ENCODE data around the gene FGFBP2. TPM values are rescaled to one million over a fixed set of nuclear protein-coding genes. Genes with fewer than 3 reads are reported as not detected.
A peak's percentile ranks its signal among the peaks of the same experiment; 100 is the strongest.
"Not testable (repeated sequence)": the region's sequence is repeated elsewhere in the genome, so short reads cannot be mapped to it uniquely, and the experiment has no call there.

FGFBP2 gene
- total RNA-seq, 2 experiments from 2014 or later = not detected

GRCh38 chr4:15920723-15921591, 42.0 kb downstream of the FGFBP2 start:
- DNase-seq = peak; percentile 23
- CTCF ChIA-PET = interaction anchor here (2.1 kb wide), 1 partner anchor 38 kb away, joined by 9 read pairs; no protein-coding TSS in a partner anchor
- Mint-ChIP-seq H3K9me3 (peaks cover 2% of the 10 kb centered on the region), H3K27me3 (ENCODE audit: low read depth) (peaks cover 2% of the 10 kb centered on the region), H3K27ac (no peak overlapping the region), H3K36me3 (ENCODE audit: low read depth) (no peaks in the 10 kb centered on the region), H3K4me1 (ENCODE audit: low read depth) (no peaks in the 10 kb centered on the region), H3K4me3 (no peak overlapping the region)
- intact Hi-C loops (cut with micrococcal nuclease) = no loop called here

- Mint-ChIP-seq H3K27ac (no peak overlapping the region), H3K27me3 (ENCODE audit: low read depth) (peaks cover 2% of the 10 kb centered on the region), H3K9me3 (peaks cover 5% of the 10 kb centered on the region), H3K36me3 (ENCODE audit: low read depth) (no peaks in the 10 kb centered on the region), H3K4me3 (no peak overlapping the region), H3K4me1 (ENCODE audit: low read depth) (no peaks in the 10 kb centered on the region)
- intact Hi-C loops (cut with micrococcal nuclease) = no loop called here
- no peak for DNase-seq
- CTCF ChIA-PET = interaction anchor here (1.1 kb wide), 1 partner anchor 193 kb away, joined by 3 read pairs; no protein-coding TSS in a partner anchor
Observed at GRCh38 chr4:15918484-15919129, 44.4 kb downstream of the FGFBP2 start.

GRCh38 chr4:15917297-15917696, 45.7 kb downstream of the FGFBP2 start:
- Mint-ChIP-seq H3K4me1 (ENCODE audit: low read depth) (no peaks in the 10 kb centered on the region), H3K27me3 (ENCODE audit: low read depth) (peaks cover 2% of the 10 kb centered on the region), H3K9me3 (peaks cover 5% of the 10 kb centered on the region), H3K36me3 (ENCODE audit: low read depth) (no peaks in the 10 kb centered on the region), H3K27ac (no peak overlapping the region), H3K4me3 (no peak overlapping the region)
- no peak for DNase-seq
- intact Hi-C loops (cut with micrococcal nuclease) = no loop called here
- CTCF ChIA-PET = interaction anchor here (0.7 kb wide), 1 partner anchor 110 kb away, joined by 3 read pairs; no protein-coding TSS in a partner anchor

GRCh38 chr4:15916358-15916757, 46.6 kb downstream of the FGFBP2 start:
- intact Hi-C loops (cut with micrococcal nuclease); DNase-seq; H3K4me3 Mint-ChIP-seq; H3K36me3 Mint-ChIP-seq (ENCODE audit: low read depth); H3K27me3 Mint-ChIP-seq (ENCODE audit: low read depth); H3K9me3 Mint-ChIP-seq; H3K27ac Mint-ChIP-seq; H3K4me1 Mint-ChIP-seq (ENCODE audit: low read depth): not testable (repeated sequence)
- CTCF ChIA-PET = interaction anchor here (0.7 kb wide), 2 partner anchors 33 to 109 kb away, joined by 3 read pairs; no protein-coding TSS in a partner anchor

GRCh38 chr4:15914736-15915135, 48.2 kb downstream of the FGFBP2 start:
- intact Hi-C loops (cut with micrococcal nuclease) = no loop called here
- Mint-ChIP-seq H3K9me3 (peaks cover 5% of the 10 kb centered on the region), H3K4me1 (ENCODE audit: low read depth) (no peaks in the 10 kb centered on the region), H3K27ac (no peak overlapping the region), H3K4me3 (no peak overlapping the region), H3K36me3 (ENCODE audit: low read depth) (no peaks in the 10 kb centered on the region), H3K27me3 (ENCODE audit: low read depth) (peaks cover 8% of the 10 kb centered on the region)
- CTCF ChIA-PET = no interaction called here
- no peak for DNase-seq

- no peaks in the 10 kb centered on the region for H3K36me3 Mint-ChIP-seq (ENCODE audit: low read depth)
- H3K27ac Mint-ChIP-seq = no peak overlapping the region
- CTCF ChIA-PET = no interaction called here
- intact Hi-C loops (cut with micrococcal nuclease) = no loop called here
- H3K4me3 Mint-ChIP-seq = no peak overlapping the region
- no peaks in the 10 kb centered on the region for H3K4me1 Mint-ChIP-seq (ENCODE audit: low read depth)
- DNase-seq = no peak
- peaks cover 8% of the 10 kb centered on the region for H3K27me3 Mint-ChIP-seq (ENCODE audit: low read depth)
- peaks cover 5% of the 10 kb centered on the region for H3K9me3 Mint-ChIP-seq
Observed at GRCh38 chr4:15914291-15914690, 48.7 kb downstream of the FGFBP2 start.

- no peak overlapping the region for H3K4me3 Mint-ChIP-seq
- CTCF ChIA-PET = no interaction called here
- intact Hi-C loops (cut with micrococcal nuclease) = no loop called here
- DNase-seq = no peak
- no peaks in the 10 kb centered on the region for H3K4me1 Mint-ChIP-seq (ENCODE audit: low read depth)
- H3K27ac Mint-ChIP-seq = no peak overlapping the region
- H3K9me3 Mint-ChIP-seq = peaks cover 5% of the 10 kb centered on the region
- H3K36me3 Mint-ChIP-seq (ENCODE audit: low read depth) = no peaks in the 10 kb centered on the region
- peaks cover 10% of the 10 kb centered on the region for H3K27me3 Mint-ChIP-seq (ENCODE audit: low read depth)
Observed at GRCh38 chr4:15913631-15913970, 49.4 kb downstream of the FGFBP2 start.

GRCh38 chr4:15912961-15913630, 49.9 kb downstream of the FGFBP2 start:
- CTCF ChIA-PET = no interaction called here
- Mint-ChIP-seq H3K9me3 (peaks cover 5% of the 10 kb centered on the region), H3K27me3 (ENCODE audit: low read depth) (peaks cover 8% of the 10 kb centered on the region), H3K4me1 (ENCODE audit: low read depth) (no peaks in the 10 kb centered on the region), H3K27ac (no peak overlapping the region), H3K4me3 (no peak overlapping the region), H3K36me3 (ENCODE audit: low read depth) (no peaks in the 10 kb centered on the region)
- intact Hi-C loops (cut with micrococcal nuclease) = no loop called here
- no peak for DNase-seq

GRCh38 chr4:15912236-15912635, 50.7 kb downstream of the FGFBP2 start:
- intact Hi-C loops (cut with micrococcal nuclease) = no loop called here
- no peak overlapping the region for H3K27ac Mint-ChIP-seq
- CTCF ChIA-PET = no interaction called here
- H3K4me1 Mint-ChIP-seq (ENCODE audit: low read depth) = no peaks in the 10 kb centered on the region
- no peak for DNase-seq
- H3K36me3 Mint-ChIP-seq (ENCODE audit: low read depth) = no peaks in the 10 kb centered on the region
- H3K9me3 Mint-ChIP-seq = peaks cover 5% of the 10 kb centered on the region
- peaks cover 8% of the 10 kb centered on the region for H3K27me3 Mint-ChIP-seq (ENCODE audit: low read depth)
- H3K4me3 Mint-ChIP-seq = no peak overlapping the region

Other genes with a start within 250 kb of the FGFBP2 start
- gene CD38, start 184.8 kb downstream of the FGFBP2 start, total RNA-seq = 10 to 100 TPM; 18.5 to 20.0 TPM
- gene FGFBP1, start 24.4 kb downstream of the FGFBP2 start, total RNA-seq = not detected
- gene PROM1, start 120.8 kb upstream of the FGFBP2 start, total RNA-seq = under 1 TPM; 0.05 to 0.10 TPM

Data from activated naive CD4-positive, alpha-beta T cell treated with anti-CD3 and anti-CD28 coated beads for 36 hours (primary cell).